Heart left ventricle (tissue), 13 donors: ENCODE measurements around the gene TNS4.

ENCODE experiments used
- CTCF ChIP-seq, 12 donors: fragments of 200-600 bp; sonication (generic) in 4 of 12; IDR thresholded peaks; one replicate each; pipeline versions ENCODE4 v1.5.0 to v1.8.0; 2018 to 2022; ENCODE audit warnings: antibody characterized with exemption in 12 of 12, mild to moderate bottlenecking in 5 of 12
- POLR2A ChIP-seq, 2 donors: fragments of 450-650 bp; IDR thresholded peaks; one replicate each; pipeline ENCODE4 v1.6.1; 2017; ENCODE audit warnings: antibody characterized with exemption in 2 of 2, mild to moderate bottlenecking in 2 of 2, moderate library complexity in 2 of 2
- donor health status: ischemic (EF 13 %, LVEDD 7.1; RV severe dilation, severe dysfunction).
- donor health status: DM: no; HTN: yes; CAD: no.
- donor health status: DM: no; HTN: no; CAD: no.
- donor health status: ischemic (EF 25% LVEDD 6.9; RV normal size, moderate dysfunction).
- donor health status: ischemic (EF 25% LVEDD 5.7; RV mildly dilated, moderate dysfunction).
- donor health status: ischemic (EF 35%, LVEDD 5.7; RV mildly dilated, moderate dysfunction).
- donor health status: nonischemic (EF 11% LVEDD 7.7; RV severe dilation, severe dysfunction).
- donor health status: DM: yes; HTN: yes; CAD: no.
- donor health status: PGD.
- donor health status: ischemic (EF 29% LVEDD 5.4; RV normal size, mild dysfunction).
- donor health status: nonischemic (EF 23%, LVEDD 6.1; RV moderate dilation, normal function).

- TF ChIP-seq CTCF (IDR thresholded peaks at IDR 0.05) (no peak), POLR2A (IDR thresholded peaks at IDR 0.05) (no peak)
These were observed 3.7 kb downstream of the TNS4 start for GRCh38 chr17:40497695-40498094.
